HG03097 (cell line): ENCODE measurements around the gene PAOX.

Experiments used
- ATAC-seq: cut with Tn5 transposase; IDR thresholded peaks from one replicate; pipeline ENCODE4 v1.9.1; 2021; ENCODE audit not compliant: unreplicated experiment, low FRiP score

PAOX gene

DNA sequence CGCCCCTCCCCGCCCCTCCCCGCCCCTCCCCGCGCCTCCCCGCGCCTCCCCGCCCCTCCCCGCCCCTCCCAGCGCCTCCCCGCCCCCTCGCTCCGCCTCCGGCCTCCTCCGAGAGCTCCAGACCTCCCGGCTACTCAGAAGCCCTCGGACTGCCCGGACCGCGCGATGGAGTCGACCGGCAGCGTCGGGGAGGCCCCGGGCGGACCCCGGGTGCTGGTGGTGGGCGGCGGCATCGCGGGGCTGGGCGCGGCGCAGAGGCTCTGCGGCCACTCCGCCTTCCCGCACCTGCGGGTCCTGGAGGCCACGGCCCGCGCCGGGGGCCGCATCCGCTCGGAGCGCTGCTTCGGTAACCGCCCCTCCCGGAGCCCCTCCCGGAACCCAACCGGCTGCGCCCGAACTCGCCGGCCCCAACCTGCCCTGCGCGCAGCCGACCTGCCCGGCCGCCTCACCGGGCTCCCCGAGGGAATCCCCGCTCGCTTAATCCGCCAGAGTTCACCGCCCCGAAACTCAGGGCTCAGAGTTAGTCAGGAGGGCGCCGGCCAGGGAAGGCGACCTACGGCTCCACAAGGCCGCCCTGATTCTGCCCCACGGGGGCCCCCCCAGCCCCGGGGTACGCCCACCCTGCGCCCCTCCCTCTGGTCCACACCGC lies at the start of gene PAOX:
PAOX (plus strand) TSS at position 111 of the 649 bp plus-strand sequence; CDS start at position 166, 55 bp downstream.
- peak; percentile 51 for ATAC-seq

DNA sequence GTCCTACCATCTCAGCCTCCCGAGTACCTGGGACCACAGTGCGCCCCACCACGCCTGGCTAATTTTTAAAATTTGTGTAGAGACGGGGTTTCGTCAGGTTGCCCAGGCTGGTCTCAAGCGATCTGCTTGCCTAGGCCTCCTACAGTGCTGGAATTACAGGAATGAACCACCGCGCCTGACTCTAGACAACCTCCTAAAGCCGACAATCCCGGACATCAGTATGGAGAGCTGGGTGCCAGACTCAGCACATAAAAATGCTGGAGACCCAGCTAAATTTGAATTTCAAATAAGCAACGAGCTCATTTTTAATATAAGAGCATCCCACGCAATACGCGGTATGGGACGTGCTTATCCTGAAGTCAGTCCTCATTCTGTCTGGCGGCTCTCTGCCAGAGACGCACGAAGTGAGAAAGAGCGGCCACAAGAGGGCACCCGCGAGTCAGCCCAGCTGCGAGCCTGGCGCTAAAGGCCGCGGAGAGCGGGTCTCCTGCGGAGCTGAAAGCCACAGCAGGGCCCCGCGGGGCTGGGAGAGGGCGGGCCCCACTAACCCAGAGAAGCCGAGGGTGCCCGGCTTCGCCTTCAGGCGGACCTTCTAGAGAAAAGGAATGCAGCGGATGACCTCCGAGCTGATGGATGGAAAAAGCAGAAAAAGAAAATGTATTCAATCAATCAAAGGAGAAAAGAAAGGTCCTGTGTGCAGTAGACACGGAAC lies 49.4 kb upstream of the PAOX start:
- ATAC-seq, result peak; percentile 82

DNA sequence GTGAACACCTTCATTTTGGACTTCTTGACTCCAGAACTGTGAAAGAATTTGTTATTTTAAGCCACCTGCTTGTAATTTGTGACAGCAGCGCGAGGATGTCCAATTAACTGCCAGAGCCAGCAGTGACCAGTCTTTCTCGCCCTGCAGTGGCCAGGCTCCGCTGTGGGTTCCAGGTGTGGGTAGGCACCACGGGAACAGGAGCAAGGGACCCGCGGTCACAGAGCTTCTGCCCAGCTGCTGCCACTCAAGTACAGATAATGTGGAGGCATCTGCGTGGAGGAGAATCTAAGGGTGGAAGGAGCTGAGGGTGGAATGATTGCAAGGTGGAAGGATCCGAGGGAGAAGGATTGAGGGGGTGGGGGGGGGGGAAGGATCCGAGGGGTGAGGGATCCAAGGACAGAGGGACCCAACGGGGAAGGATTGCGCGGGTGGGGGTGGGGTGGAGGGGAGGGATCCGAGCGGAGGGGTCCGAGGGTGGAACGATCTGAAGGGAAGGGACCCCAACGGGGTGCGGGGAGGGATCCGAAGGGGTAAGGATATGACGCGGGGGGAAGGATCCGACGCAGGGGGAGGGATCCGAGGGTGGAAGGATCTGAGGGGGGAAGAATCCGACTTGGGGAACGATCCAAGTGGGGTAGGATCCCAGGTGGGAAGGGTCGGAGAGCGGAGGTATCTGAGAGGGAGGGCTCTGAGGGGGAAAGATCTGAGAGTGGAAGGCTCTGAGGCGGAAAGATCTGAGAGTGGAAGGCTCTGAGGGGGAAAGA lies 45.9 kb upstream of the PAOX start:
- no peak for ATAC-seq

DNA sequence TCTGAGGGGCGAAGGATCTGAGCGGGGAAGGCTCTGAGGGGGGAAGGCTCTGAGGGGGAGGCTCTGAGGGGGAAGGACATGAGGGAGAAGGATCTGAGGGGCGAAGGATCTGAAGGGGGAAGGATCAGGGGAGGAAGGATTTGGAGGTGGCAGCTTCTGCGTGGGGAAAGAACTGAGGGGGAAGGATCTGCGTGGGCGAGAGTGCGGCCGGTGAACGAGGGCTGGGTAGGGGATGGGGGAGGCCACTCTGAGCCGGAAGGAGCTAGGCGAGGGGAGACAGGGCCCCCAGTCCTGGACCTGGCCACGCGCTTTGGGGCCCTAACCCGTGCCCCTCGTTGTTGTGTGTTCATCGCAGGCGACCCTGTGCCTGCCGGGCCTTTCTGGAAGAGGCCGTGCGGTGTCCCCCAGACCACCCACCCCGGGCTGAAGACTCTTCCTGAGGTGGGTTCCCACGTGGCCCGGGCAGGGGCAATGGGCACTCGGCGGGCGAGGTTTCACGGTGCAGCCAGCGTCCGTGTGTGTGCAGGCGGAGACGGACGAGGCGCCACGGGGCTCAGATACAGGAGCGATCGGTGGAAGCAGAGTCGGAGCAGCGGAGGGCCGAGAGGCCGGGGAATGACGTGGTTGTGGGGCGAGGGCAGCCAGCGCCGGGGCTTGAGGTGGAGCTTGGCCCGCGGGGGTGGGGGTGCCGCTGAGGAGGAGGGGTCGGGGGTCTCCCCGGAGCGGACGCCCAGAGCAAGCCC lies 44.4 kb upstream of the PAOX start:
- ATAC-seq, result no peak

DNA sequence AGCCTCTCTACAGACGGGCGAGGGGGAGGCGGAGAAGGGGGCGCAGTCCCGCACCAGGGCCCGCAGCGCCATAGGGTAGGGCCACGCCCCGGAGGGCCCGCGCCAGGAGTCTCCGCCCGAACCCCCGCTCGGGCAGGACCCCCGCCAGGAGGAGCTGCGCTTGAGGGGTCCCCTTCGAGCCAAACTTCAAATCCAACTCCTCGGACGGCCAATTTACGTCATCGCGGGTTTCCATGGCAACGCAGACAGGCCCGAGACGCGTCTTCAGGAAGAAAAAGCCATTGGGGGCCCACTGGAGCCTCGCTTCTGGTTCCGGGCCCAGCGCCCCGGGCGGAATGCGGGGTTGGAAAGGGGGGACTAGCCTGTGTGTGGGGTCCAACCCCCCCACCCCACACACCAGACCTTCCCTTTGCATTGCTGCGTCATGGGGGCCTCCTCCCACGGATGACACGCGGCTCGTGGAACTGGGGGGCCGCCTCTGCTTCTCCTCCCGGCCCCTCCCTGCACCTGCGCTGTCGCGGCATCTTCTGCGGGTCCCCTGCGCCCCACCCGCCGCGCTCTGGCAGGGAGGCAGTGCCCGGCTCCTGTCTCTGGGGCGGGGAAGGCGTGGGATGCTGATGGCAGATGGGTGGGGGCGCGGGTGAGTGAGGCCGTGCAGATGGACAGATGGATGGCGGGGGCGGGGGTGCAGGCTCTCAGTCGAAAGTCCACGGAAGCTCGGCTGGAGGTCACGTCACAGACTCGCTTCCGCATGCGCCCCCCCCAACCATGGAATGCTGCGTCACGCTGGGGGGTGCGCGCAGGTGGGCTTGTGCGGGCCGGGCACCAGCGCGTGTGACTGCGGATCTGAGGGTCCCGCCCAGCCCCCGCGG lies 43.6 kb upstream of the PAOX start:
- ATAC-seq, result no peak

DNA sequence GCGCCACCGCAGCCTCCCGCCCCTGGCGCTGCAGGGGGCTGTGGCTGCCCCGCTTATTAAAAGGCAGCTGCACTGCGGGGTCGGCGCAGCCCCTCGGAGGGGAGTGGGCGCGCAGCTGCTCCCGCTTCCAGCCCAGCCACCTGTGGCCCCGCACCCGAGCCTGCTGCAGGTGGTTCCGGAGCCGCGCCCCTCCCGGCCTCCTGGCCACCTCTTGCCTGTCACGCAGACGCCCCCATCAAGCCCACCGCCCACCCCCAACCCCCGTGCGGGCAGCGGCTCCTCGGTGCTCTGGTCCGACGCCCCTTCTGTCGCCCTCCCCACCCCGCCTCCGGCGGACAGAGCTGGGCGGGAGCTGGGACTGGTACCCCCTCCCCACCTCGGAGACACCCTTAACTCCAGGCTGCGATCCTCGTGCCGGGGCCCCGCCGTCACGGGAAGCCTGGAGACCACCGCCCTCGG lies 42.9 kb upstream of the PAOX start:
- no peak for ATAC-seq

DNA sequence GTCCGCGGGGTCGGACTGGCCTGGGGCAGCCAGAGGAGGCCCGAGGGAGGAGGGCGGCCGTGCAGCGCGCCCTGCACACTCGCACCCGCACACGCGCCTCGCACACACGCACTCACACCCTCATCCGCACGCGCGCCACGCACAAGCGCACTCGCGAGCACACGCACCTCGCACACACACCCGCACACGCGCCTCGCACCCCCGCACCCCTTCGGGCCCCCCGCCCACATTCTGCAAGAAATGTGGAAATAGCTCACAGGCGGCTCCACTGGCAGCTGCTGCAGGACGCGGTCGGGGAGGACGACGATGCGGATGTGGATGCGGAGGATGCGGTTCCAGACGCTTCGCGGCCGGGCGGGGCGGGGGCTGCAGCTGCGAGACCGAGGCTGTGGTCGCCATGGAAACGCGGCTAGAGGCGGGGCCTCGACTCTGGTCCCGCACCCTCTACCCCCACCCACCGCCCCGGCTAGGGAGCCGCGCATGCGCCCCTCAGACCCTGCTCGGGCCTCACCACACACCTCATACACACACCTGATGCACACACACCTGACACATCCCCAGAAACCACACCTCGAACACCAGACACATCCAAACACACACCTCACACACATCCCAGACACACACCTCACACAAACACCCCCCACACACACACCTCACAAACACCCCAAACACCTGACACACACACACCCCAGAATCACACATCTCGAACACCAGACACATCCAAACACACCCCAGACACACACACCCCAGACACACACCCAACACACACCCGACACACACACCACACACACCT lies 42.3 kb upstream of the PAOX start, which contains the start of gene CALY:
CALY (minus strand) TSS at position 320 of the 793 bp plus-strand sequence. CDS start 7,907 bp downstream, outside the sequence.
- no peak for ATAC-seq

DNA sequence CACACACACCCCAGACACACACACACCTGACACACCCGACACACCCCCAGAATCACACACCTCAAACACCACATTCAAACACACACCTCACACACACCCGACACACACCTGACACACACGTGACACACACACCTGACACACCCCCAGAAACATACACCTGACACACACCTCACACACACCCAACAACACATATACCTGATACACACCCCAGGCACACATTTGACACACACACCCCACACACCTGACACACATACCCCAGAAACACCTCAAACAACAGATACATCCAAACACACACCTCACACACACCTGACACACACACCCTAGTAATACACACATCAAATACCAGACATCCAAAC lies 41.7 kb upstream of the PAOX start:
- ATAC-seq, result no peak

DNA sequence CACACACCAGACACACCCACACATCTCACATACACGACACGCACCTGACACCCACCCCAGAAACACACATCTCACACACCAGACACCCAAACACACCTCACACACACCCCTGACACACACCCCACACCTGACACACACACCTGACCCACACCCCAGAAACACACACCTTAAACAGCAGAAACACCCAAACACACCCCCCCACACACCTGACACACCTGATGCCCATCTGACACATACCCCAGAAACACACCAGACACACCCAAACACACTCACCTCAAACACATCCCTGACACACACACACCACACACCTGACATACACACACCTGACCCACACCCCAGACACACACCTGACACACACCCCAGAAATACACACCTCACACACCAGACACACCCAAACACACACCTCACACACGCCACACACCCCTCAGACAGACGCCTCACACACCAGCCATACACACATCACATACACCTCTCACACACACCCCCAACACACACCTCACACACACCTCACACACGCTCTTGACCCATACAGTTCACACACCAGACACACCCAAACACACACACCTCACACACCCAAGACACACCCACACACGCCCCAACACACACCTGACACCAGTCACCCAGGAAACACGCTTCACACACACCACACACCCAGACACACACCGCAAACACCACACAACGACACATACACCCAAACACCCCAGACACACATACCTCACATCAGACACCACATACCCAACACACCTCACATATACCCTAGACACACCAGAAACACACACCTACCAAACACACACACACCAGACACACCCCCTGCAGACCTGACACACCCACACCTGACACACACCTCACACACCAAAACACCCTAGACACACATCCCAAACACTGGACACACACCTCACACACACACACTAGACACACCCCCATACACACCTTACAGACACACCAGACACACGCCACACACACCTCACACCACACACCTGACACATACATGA lies 40.7 kb upstream of the PAOX start:
- no peak for ATAC-seq

DNA sequence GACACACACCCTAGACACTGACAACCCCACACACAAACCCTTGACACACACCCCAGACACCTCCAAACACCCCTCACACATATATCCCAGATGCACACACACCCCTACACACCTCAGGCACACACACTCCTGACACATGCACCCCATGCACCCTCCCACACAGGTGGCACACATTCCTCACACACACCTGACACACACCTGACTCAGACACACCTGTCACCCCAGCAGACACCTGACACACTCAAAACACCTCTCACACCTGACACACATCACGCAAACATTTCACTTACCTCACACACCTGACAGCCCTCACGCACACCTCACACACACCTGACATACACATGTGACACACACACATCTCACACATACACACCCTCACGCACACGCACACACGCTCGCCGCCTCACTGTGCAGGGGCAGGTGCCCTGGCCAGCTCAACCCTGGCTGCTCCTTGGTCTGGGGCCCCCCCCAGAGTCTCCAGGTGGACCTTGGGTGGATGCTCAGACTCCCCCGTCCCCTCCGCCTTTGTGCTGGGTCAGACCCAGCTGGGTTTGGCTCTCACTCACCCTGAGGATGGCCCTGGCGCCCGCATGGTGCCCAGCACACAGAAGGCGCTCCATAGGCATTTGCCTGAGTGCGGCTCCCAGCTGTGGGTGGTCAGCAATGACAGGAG lies 39.2 kb upstream of the PAOX start:
- no peak for ATAC-seq

DNA sequence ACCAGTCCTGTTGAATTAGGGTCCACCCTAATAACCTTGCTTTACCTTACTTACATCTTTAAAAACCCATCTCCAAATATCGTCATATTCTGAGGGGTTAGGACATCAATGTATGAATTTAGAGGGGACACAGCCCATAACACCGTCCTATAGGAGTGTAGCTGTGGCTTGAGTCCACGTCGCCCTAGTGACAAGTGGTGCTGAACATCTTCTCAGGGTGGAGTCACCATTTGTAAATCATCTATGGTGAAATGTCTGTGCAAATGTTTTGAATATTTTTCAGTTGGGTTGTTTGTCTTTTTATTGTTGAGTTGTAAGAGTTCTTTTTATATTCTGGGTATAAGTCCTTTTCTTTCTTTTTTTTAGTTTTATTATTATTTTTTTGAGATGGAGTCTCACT lies 37.1 kb upstream of the PAOX start:
- ATAC-seq, result no peak

DNA sequence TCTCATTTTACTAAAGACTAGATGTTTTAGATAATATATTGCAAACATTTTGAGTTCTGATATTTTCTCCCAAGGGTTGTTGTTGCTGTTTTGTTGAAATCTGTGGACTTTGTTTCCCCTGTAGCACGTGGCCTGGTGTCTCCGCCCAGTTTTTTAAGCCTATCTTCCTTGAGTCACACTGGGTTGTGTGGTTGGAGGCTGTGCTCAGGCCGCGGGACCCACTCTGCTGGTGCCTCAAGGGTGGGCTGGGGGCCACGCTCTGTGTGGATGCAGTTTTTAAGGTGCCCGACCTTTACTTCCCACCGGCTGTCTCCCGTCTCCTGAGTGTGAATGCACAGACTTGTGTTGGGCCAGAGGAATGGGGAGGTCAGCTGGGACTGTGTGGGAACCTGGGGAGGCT lies 36.1 kb upstream of the PAOX start:
- no peak for ATAC-seq

DNA sequence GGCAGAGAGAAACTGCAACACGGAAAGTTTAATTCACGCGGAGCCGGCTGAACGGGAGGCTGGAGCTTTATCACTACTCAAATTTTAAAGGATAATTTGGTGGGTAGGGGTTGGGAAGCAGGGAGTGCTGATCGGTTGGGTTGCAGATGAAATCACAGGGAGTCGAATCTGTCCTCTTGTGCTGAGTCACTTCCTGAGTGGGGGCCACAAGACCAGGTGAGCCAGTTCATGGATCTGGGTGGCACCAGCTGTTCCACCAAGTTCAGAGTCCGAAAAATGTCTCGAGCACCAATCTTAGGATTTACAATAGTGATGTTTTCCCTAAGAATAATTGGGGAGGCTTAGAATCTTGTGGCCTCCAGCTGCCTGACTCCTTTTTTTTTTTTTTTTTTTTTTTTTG lies 35.5 kb upstream of the PAOX start:
- no peak for ATAC-seq

DNA sequence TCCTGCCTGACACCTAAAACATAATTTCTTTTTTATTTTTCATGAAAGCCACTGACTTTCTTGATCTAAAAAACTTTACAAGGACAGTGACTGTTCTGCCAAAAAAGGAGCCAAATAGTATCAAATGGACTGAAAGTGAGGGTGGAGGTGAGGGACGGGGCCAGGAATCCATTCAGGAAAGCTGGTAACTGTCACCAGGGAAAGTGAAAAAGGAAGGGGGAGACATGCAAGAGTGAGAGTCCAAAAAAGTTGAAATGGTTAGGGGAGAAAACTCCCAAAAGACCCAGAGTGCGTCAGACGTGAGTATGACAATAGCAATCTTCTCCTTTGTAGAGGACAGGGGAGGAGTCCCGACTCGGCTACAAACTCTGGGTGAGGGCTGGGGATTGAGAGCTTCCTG lies 34.8 kb upstream of the PAOX start:
- no peak for ATAC-seq

DNA sequence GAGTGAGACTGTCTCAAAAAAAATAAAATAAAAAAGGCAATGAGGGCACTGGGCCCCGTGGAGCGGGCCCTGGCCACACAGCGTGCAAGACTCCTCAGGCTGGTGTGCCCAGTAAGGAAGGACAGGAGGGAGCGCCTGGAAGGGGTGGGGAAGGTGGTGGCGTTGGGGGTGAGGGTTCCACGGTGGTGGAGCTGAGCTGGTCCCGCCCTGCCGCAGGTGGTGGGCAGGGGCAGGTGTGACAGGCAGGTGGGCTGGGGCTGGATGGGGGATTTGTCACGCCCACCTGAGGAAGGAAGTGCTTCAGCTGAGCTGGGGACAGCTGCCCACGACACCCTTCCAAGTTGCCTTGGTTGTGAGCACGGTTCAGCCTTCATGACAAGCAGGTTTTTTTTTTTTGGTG lies 32.6 kb upstream of the PAOX start:
- no peak for ATAC-seq

DNA sequence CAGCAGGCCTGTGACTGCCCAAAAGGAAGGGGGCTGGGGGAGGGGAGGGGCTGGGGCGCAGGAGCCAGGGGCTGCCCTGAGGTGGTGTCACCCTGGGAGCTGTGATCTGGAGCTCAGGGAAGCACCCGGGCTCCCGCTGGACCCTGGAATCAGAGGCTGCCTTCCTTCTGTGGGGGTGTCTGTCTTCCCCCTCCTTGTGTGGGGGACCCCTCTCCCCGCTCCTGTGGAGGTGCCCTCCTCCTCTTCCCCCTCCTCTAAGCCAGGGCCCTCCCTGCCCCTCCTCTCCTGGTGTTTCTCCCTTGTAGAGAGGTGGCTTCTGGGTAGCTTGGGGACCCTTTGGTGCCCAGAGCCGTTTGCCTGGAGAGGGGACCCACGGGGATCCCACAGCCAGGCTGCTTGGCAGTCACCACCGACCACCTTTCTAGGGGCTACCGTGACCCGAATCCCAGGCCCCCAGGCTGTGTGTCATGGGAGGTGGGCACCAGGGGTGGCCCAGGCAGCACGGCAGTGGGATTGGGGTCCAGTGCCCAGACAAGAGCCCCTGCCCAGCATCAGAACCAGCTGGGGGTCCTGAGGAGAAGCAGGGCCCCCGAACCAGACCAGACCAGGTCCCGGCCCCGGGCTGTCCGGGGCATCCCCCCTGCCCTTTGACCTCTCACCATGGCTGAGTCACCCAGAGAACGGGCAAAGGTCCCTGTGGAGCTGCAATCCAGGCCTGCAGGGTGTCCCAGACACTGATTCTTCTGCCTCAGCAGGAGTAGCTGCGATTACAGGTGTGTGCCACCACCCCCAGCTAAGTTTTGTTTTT lies 31.1 kb upstream of the PAOX start:
- no peak for ATAC-seq

DNA sequence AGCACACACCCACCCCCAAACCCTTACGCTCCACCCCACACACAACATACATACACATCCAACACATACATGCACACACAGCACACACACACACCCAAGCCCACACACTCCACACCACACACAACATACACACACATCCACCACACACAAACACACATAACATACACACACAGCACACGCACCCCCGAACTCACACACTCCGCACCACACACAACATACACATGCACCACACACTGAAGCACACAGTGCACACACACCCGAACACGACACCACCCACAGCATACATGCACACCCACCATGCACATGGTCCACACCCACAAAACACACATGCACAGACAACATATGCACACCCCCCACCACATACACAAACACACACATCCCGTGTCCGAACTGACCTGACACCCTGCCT lies 29.9 kb upstream of the PAOX start:
- ATAC-seq, result no peak
